ENCODE results near the gene MNX1.

DNA sequence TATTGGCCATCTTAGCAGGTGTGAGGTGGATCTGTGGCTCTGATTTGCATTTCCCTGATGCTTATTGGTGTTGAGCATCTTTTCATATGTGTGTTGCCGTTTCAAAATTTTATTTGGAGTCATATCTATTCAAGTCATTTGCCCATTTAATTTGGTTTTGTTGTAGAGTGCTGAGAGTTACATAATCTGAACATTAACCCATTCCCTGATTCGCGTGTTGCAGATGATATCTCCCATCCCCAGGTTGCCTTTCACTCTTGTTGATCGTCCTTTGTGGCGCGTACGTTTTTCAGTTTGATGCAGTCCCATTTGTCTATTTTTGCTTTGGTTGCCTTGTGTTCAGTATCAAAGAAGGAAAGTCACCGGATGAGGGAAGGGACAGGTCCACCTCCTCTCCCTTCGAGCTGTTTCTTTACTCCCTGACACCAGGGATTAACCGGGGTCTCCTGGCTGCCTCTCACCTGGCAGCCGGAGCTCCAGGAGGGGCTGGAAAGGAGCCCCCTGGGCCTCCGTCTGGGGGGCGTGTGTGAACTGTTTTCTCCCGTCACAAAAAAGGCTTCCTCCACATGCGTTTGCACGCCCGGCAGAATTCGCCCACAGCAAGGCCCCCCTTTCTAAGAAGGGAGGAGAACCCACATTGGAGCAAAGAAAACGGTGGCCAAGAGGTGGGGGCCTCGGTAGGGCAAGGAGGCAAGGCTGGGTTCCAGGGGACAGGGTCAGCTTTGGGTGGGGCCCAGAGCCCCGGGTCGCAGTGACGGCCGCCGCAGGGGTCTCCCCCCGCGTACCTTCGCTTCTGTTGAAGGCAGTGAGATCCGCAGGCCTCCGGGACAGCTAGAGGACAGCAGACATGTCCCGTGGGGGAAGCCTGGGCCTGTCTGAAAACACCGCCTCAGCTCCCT is 8.3 kb downstream of the MNX1 start:
- TF ChIP-seq YY1 (IDR thresholded peaks at IDR 0.05; ENCODE audit: low read depth, low read length) (no peak), EP300 (IDR thresholded peaks at IDR 0.05; ENCODE audit: borderline replicate concordance in 1 of 2, control insufficient read depth in 1 of 2, low read depth in 2 of 2, low read length in 2 of 2) (no peak), CTCF (IDR thresholded peaks at IDR 0.05 in 2 of 3, conservative IDR thresholded peaks at IDR 0.05 in 1 of 3; ENCODE audit: control insufficient read depth in 2 of 3, extremely low read depth in 1 of 3, insufficient read depth in 1 of 3, low read depth in 3 of 3, low read length in 3 of 3) (no peak), POLR2A (IDR thresholded peaks at IDR 0.05; ENCODE audit: low read depth, low read length) (no peak), NR2C1 (IDR thresholded peaks at IDR 0.05) (no peak), SIX5 (IDR thresholded peaks at IDR 0.05; ENCODE audit: low read depth, low read length, severe bottlenecking) (no peak), GABPA (IDR thresholded peaks at IDR 0.05; ENCODE audit: low read depth) (no peak), ZNF274 (IDR thresholded peaks at IDR 0.05; ENCODE audit: insufficient read depth, insufficient read length) (no peak), MXI1 (IDR thresholded peaks at IDR 0.05; ENCODE audit: low read depth, low read length) (no peak), BRCA1 (IDR thresholded peaks at IDR 0.05; ENCODE audit: low read depth, low read length) (no peak), JUND (IDR thresholded peaks at IDR 0.05; ENCODE audit: low read depth, low read length) (no peak)
- TF ChIP-seq, protein P1, sequence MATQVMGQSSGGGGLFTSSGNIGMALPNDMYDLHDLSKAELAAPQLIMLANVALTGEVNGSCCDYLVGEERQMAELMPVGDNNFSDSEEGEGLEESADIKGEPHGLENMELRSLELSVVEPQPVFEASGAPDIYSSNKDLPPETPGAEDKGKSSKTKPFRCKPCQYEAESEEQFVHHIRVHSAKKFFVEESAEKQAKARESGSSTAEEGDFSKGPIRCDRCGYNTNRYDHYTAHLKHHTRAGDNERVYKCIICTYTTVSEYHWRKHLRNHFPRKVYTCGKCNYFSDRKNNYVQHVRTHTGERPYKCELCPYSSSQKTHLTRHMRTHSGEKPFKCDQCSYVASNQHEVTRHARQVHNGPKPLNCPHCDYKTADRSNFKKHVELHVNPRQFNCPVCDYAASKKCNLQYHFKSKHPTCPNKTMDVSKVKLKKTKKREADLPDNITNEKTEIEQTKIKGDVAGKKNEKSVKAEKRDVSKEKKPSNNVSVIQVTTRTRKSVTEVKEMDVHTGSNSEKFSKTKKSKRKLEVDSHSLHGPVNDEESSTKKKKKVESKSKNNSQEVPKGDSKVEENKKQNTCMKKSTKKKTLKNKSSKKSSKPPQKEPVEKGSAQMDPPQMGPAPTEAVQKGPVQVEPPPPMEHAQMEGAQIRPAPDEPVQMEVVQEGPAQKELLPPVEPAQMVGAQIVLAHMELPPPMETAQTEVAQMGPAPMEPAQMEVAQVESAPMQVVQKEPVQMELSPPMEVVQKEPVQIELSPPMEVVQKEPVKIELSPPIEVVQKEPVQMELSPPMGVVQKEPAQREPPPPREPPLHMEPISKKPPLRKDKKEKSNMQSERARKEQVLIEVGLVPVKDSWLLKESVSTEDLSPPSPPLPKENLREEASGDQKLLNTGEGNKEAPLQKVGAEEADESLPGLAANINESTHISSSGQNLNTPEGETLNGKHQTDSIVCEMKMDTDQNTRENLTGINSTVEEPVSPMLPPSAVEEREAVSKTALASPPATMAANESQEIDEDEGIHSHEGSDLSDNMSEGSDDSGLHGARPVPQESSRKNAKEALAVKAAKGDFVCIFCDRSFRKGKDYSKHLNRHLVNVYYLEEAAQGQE (IDR thresholded peaks at IDR 0.05; ENCODE audit: low read depth, low read length), result no peak
